SK-N-SH (cell line): ENCODE data around the gene COL21A1. TPM values are rescaled to one million over a fixed set of nuclear protein-coding genes. Genes with fewer than 3 reads are reported as not detected.

Experiments used
- CTCF ChIA-PET: fragments of 300-600, 350-600 bp; formaldehyde crosslinking; extraction: SDS; loops from one replicate; lab custom pipeline; 2021; lab: Yijun Ruan, JAX
- POLR2A ChIA-PET: fragments of 350-600 bp; sonication (Branson Sonifier 250); formaldehyde crosslinking; extraction: SDS; loops from one replicate; lab custom pipeline; 2020; ENCODE audit warnings: antibody characterized with exemption, inconsistent platforms; lab: Yijun Ruan, JAX
- DNase-seq: peaks from one replicate; pipeline ENCODE4 v3.0.0; 2012
- H2AFZ ChIP-seq: fragments of 200-600 bp; sonication (generic); 2 replicates; pipeline ENCODE4 v1.8.1; 2016; ENCODE audit warnings: antibody characterized with exemption, mild to moderate bottlenecking, low read depth
- H3F3A ChIP-seq: fragments of 200-600 bp; sonication (generic); replicated peaks from 2 replicates; pipeline ENCODE3; 2016; ENCODE audit warnings: antibody characterized with exemption, mild to moderate bottlenecking; ENCODE audit not compliant: insufficient read depth
- H3K27ac ChIP-seq, 2 experiments: fragments of 200-500 bp in 1 of 2; fragments of 200-600 bp in 1 of 2; sonication (Bioruptor generic) in 1 of 2; sonication (generic), shearing (Covaris generic) in 1 of 2; 2 replicates each; pipeline versions ENCODE4 v1.5.1 to v1.6.1; 2014 to 2016; ENCODE audit warnings: low read depth in 2 of 2, inconsistent platforms in 1 of 2, low read length in 1 of 2, mild to moderate bottlenecking in 1 of 2, mixed read lengths in 1 of 2
- H3K27me3 ChIP-seq: fragments of 200-600 bp; sonication (generic), shearing (Covaris generic); 2 replicates; pipeline ENCODE4 v1.6.1; 2016; ENCODE audit warnings: mixed run types; ENCODE audit not compliant: insufficient read depth
- H3K36me3 ChIP-seq, 2 experiments: fragments of 200-500 bp in 1 of 2; fragments of 200-600 bp in 1 of 2; sonication (Bioruptor generic) in 1 of 2; sonication (generic) in 1 of 2; replicated peaks in 1 of 2; 2 replicates each; pipeline versions ENCODE3 to v1.5.1; 2014 to 2016; ENCODE audit warnings: low read length in 1 of 2, mild to moderate bottlenecking in 1 of 2; ENCODE audit not compliant: insufficient read depth in 2 of 2, control insufficient read depth in 1 of 2
- H3K4me1 ChIP-seq, 2 experiments: fragments of 200-500 bp in 1 of 2; fragments of 200-600 bp in 1 of 2; sonication (Bioruptor generic) in 1 of 2; sonication (generic), shearing (Covaris generic) in 1 of 2; 2 replicates each; pipeline versions ENCODE4 v1.5.1 to v1.6.1; 2014 to 2016; ENCODE audit warnings: low read depth in 1 of 2, low read length in 1 of 2, mixed run types in 1 of 2; ENCODE audit not compliant: insufficient read depth in 2 of 2, control insufficient read depth in 1 of 2
- H3K4me2 ChIP-seq: fragments of 200-600 bp; sonication (generic), shearing (Covaris generic); 2 replicates; pipeline ENCODE4 v1.6.1; 2017; ENCODE audit warnings: mixed run types
- H3K4me3 ChIP-seq, 2 experiments: fragments of 200-500 bp in 1 of 2; fragments of 200-600 bp in 1 of 2; sonication (Bioruptor generic) in 1 of 2; sonication (generic), shearing (Covaris generic) in 1 of 2; 2 replicates each; pipeline versions ENCODE4 v1.5.1 to v1.8.1; 2014 to 2016; ENCODE audit warnings: low read depth in 2 of 2, inconsistent platforms in 1 of 2, low read length in 1 of 2, mild to moderate bottlenecking in 1 of 2, mixed read lengths in 1 of 2, moderate library complexity in 1 of 2
- H3K79me2 ChIP-seq: fragments of 200-600 bp; sonication (generic); 2 replicates; pipeline ENCODE4 v1.8.1; 2017; ENCODE audit warnings: mild to moderate bottlenecking; ENCODE audit not compliant: insufficient read depth
- H3K9ac ChIP-seq: fragments of 200-600 bp; sonication (generic); 2 replicates; pipeline ENCODE4 v1.6.1; 2017; ENCODE audit warnings: mixed run types
- H3K9me2 ChIP-seq: fragments of 200-600 bp; sonication (generic); 2 replicates; pipeline ENCODE4 v1.6.1; 2017; ENCODE audit warnings: mixed run types
- H3K9me3 ChIP-seq: fragments of 200-600 bp; sonication (generic); 2 replicates; pipeline ENCODE4 v1.6.1; 2017; ENCODE audit warnings: mixed run types, mild to moderate bottlenecking, moderate library complexity
- H4K20me1 ChIP-seq: fragments of 200-600 bp; sonication (generic); 2 replicates; pipeline ENCODE4 v1.6.1; 2017; ENCODE audit warnings: mild to moderate bottlenecking, mixed run types; ENCODE audit not compliant: insufficient read depth
- CHD2 ChIP-seq: fragments of 150-350 bp; IDR thresholded peaks from 2 replicates; pipeline ENCODE4 v1.6.1; 2018; ENCODE audit warnings: low read length; ENCODE audit not compliant: partially characterized antibody
- FOSL2 ChIP-seq: IDR thresholded peaks from 2 replicates; pipeline ENCODE4 v1.4.0; 2012; ENCODE audit warnings: low read depth, mild to moderate bottlenecking, moderate library complexity, borderline replicate concordance
- FOXJ3 ChIP-seq: sonication (generic); formaldehyde crosslinking; IDR thresholded peaks from 2 replicates; pipeline ENCODE4 v1.5.1; 2020; ENCODE audit warnings: mild to moderate bottlenecking, missing genetic modification reagents
- GATA2 ChIP-seq: sonication (generic); formaldehyde crosslinking; IDR thresholded peaks from 2 replicates; pipeline ENCODE4 v1.5.0; 2020; ENCODE audit warnings: mild to moderate bottlenecking, missing genetic modification reagents
- JUND ChIP-seq: IDR thresholded peaks from 2 replicates; pipeline ENCODE4 v1.4.0; 2012
- MXI1 ChIP-seq: IDR thresholded peaks from 2 replicates; pipeline ENCODE4 v1.6.1; 2012; ENCODE audit warnings: mild to moderate bottlenecking, low read depth, low read length, improper control_type of control experiment
- NRF1 ChIP-seq: IDR thresholded peaks from 2 replicates; pipeline ENCODE4 v1.6.1; 2012; ENCODE audit warnings: low read depth, mild to moderate bottlenecking, low read length
- RAD21 ChIP-seq: IDR thresholded peaks from 2 replicates; pipeline ENCODE4 v1.6.1; 2012; ENCODE audit warnings: mild to moderate bottlenecking, low read length
- SMC3 ChIP-seq: IDR thresholded peaks from 2 replicates; pipeline ENCODE4 v1.6.1; 2012; ENCODE audit warnings: low read depth, low read length, improper control_type of control experiment
- TAF1 ChIP-seq: IDR thresholded peaks from 2 replicates; pipeline ENCODE4 v1.6.1; 2012; ENCODE audit warnings: low read depth, mild to moderate bottlenecking, low read length, moderate library complexity, borderline replicate concordance
- WGBS: methylation state at CpG from one replicate; pipeline ENCODE4 v1.1.6; 2017; ENCODE audit warnings: low lambda C conversion rate; 5-methylcytosine and 5-hydroxymethylcytosine counted together
- polyA plus RNA-seq, 3 experiments: library from polyadenylated mRNA; depleted of rRNA; stranded (reverse); fragments of >200 nt; gene quantifications; 2 replicates each; pipeline ENCODE4 v1.2.3, GENCODE V29; 2012
- TF ChIP-seq, protein P1 (sequence below): IDR thresholded peaks from 2 replicates; pipeline ENCODE4; 2012
- TF ChIP-seq, protein P2 (sequence below): IDR thresholded peaks from 2 replicates; pipeline ENCODE4 v1.4.0; 2012; ENCODE audit warnings: low read depth, borderline replicate concordance

Gene COL21A1
- polyA plus RNA-seq, 1 of the 3 experiments (the other 2 are of a cell fraction): 0.07 TPM

DNA sequence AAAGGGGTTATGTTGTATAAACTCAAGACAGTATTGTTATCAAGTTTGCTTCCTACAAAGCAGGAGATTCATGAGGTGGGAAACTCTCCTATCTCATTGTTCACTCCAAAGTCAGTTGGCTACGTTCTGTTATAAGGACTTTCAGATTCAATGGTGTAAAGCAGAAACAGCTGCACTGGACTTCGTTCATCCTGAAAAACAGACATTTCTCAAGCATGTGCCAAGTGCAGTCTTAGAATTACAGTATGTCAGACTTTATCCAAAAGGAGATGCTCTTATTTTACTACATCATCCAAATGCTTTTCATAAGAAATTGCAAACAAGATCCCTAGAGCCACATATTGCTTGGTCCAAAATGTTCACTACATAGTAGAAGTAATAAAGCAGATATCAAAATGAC lies 14.9 kb downstream of the COL21A1 start:
- H4K20me1 ChIP-seq: no peaks in the 10 kb centered on the region
- ChIA-PET POLR2A (no interaction called here), CTCF (no interaction called here)
- H3K9ac ChIP-seq: no peak overlapping the region
- H3F3A ChIP-seq: no peaks in the 10 kb centered on the region
- no peak for TF ChIP-seq FOSL2
- no peak for TF ChIP-seq TAF1
- TF ChIP-seq GATA2: no peak
- no peak for TF ChIP-seq MXI1
- TF ChIP-seq, protein P1, sequence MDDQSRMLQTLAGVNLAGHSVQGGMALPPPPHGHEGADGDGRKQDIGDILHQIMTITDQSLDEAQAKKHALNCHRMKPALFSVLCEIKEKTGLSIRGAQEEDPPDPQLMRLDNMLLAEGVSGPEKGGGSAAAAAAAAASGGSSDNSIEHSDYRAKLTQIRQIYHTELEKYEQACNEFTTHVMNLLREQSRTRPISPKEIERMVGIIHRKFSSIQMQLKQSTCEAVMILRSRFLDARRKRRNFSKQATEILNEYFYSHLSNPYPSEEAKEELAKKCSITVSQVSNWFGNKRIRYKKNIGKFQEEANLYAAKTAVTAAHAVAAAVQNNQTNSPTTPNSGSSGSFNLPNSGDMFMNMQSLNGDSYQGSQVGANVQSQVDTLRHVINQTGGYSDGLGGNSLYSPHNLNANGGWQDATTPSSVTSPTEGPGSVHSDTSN: no peak
- no peak for TF ChIP-seq SMC3
- TF ChIP-seq FOXJ3: no peak
- TF ChIP-seq, protein P2, sequence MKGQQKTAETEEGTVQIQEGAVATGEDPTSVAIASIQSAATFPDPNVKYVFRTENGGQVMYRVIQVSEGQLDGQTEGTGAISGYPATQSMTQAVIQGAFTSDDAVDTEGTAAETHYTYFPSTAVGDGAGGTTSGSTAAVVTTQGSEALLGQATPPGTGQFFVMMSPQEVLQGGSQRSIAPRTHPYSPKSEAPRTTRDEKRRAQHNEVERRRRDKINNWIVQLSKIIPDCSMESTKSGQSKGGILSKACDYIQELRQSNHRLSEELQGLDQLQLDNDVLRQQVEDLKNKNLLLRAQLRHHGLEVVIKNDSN: no peak
- no peak for TF ChIP-seq NRF1
- no peak for DNase-seq
- no peaks in the 10 kb centered on the region for H3K27me3 ChIP-seq
- H3K4me2 ChIP-seq: no peak overlapping the region
- H2AFZ ChIP-seq: no peak overlapping the region
- H3K79me2 ChIP-seq: no peaks in the 10 kb centered on the region
- H3K36me3 ChIP-seq: no peaks in the 10 kb centered on the region
- H3K27ac ChIP-seq: no peak overlapping the region
- H3K9me3 ChIP-seq: no peaks in the 10 kb centered on the region
- no peak overlapping the region for H3K4me3 ChIP-seq
- 48% methylated on average over 2 of the region's 2 CpGs for WGBS
- H3K9me2 ChIP-seq: no peaks in the 10 kb centered on the region
- peaks cover 0 to 9% of the 10 kb centered on the region in 2 experiments; a peak in 1 of 4 replicates for H3K4me1 ChIP-seq

DNA sequence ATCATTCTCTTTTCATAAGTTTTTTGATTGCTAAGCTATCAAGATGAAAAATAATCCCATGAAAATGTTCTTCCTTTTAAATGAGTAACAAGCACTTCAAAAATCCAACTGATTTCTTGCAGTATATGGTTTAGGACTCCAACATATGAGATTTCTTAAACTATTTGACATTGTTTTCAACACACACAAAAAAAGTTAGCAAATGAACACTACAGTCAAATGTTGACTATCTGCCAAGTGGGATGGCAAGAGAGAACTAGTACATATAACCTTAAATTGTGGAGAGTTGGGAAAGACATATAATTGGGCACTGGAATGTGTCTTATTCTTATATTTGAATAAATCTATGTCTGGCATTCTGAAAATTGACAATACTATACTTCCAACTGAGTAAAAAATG lies 15.6 kb downstream of the COL21A1 start:
- no peak for TF ChIP-seq CHD2
- no peak for TF ChIP-seq RAD21
- no peak for TF ChIP-seq JUND
- Histone ChIP-seq H3K4me2 (no peak overlapping the region), H3K79me2 (no peaks in the 10 kb centered on the region), H3K27me3 (no peaks in the 10 kb centered on the region), H2AFZ (no peak overlapping the region), H3K9me2 (no peaks in the 10 kb centered on the region), H3K9ac (no peak overlapping the region), H3K36me3 (no peaks in the 10 kb centered on the region), H3K27ac (no peak overlapping the region), H3K4me1 (peaks cover 0 to 9% of the 10 kb centered on the region in 2 experiments; a peak in 1 of 4 replicates), H3F3A (no peaks in the 10 kb centered on the region), H4K20me1 (no peaks in the 10 kb centered on the region), H3K9me3 (no peaks in the 10 kb centered on the region), H3K4me3 (no peak overlapping the region)
- DNase-seq: no peak
- ChIA-PET CTCF (no interaction called here), POLR2A (no interaction called here)
